Measurements from ENCODE around the gene FKBP14. TPM values are rescaled to one million over a fixed set of nuclear protein-coding genes. Genes with fewer than 3 reads are reported as not detected.
A peak's percentile ranks its signal among the peaks of the same experiment; 100 is the strongest.

The FKBP14 gene
- total and polyA plus RNA-seq, 9 of the 15 experiments (the other 6 are each of a cell fraction or from before 2014, with no cell fraction given) = 5.3 to 27.9 (median 14.3) TPM

- no peak for TF ChIP-seq ZNF780A (CRISPR knock-in tag; IDR thresholded peaks at IDR 0.05)
- peak; percentile 96 for TF ChIP-seq NRF1 (conservative IDR thresholded peaks at IDR 0.05 in 1 of 2, IDR thresholded peaks at IDR 0.05 in 1 of 2)
- no peak for TF ChIP-seq TCF3 (CRISPR knock-in tag; IDR thresholded peaks at IDR 0.05)
- no peak for TF ChIP-seq ZNF511 (CRISPR knock-in tag; IDR thresholded peaks at IDR 0.05)
- peak; percentile 92 for TF ChIP-seq CTBP1 (IDR thresholded peaks at IDR 0.05; ENCODE audit: borderline replicate concordance)
- TF ChIP-seq ZFP1 (CRISPR knock-in tag; IDR thresholded peaks at IDR 0.05) = no peak
- no peak for TF ChIP-seq ZC3H11A (IDR thresholded peaks at IDR 0.05; ENCODE audit: low read depth, low read length)
- peak in 1 of 2 experiments; percentile 54; a peak in 1 of 4 replicates for TF ChIP-seq RCOR1 (IDR thresholded peaks at IDR 0.05; ENCODE audit: borderline replicate concordance in 1 of 2, low read depth in 2 of 2, low read length in 2 of 2)
- TF ChIP-seq, protein P1, sequence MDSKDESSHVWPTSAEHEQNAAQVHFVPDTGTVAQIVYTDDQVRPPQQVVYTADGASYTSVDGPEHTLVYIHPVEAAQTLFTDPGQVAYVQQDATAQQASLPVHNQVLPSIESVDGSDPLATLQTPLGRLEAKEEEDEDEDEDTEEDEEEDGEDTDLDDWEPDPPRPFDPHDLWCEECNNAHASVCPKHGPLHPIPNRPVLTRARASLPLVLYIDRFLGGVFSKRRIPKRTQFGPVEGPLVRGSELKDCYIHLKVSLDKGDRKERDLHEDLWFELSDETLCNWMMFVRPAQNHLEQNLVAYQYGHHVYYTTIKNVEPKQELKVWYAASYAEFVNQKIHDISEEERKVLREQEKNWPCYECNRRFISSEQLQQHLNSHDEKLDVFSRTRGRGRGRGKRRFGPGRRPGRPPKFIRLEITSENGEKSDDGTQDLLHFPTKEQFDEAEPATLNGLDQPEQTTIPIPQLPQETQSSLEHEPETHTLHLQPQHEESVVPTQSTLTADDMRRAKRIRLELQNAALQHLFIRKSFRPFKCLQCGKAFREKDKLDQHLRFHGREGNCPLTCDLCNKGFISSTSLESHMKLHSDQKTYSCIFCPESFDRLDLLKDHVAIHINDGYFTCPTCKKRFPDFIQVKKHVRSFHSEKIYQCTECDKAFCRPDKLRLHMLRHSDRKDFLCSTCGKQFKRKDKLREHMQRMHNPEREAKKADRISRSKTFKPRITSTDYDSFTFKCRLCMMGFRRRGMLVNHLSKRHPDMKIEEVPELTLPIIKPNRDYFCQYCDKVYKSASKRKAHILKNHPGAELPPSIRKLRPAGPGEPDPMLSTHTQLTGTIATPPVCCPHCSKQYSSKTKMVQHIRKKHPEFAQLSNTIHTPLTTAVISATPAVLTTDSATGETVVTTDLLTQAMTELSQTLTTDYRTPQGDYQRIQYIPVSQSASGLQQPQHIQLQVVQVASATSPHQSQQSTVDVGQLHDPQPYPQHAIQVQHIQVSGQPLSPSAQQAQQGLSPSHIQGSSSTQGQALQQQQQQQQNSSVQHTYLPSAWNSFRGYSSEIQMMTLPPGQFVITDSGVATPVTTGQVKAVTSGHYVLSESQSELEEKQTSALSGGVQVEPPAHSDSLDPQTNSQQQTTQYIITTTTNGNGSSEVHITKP (IDR thresholded peaks at IDR 0.05; ENCODE audit: partially characterized antibody) = peak; percentile 63
- no peak for TF ChIP-seq ZBTB7A (IDR thresholded peaks at IDR 0.05; ENCODE audit: borderline replicate concordance, control insufficient read depth, low read depth, low read length)
- peak; percentile 80 for TF ChIP-seq RNF2 (IDR thresholded peaks at IDR 0.05)
- peak; percentile 43; the same call in 1 of the 2 replicates for TF ChIP-seq ZNF274 (IDR thresholded peaks at IDR 0.05; ENCODE audit: borderline replicate concordance, low read depth, low read length)
- no peak for TF ChIP-seq POLR2B (IDR thresholded peaks at IDR 0.05; ENCODE audit: low read depth, partially characterized antibody)
- peak; percentile 47 for TF ChIP-seq HMGN3 (IDR thresholded peaks at IDR 0.05; ENCODE audit: borderline replicate concordance, extremely low read depth, insufficient read length, low read depth, low read length)
- 0 out of 2 replicates have a peak, but pooled peaks have one; percentile 8 for TF ChIP-seq SAFB (IDR thresholded peaks at IDR 0.05; ENCODE audit: borderline replicate concordance, low read depth, low read length)
- peak; percentile 87 for TF ChIP-seq FIP1L1 (IDR thresholded peaks at IDR 0.05; ENCODE audit: low read depth, low read length, poor library complexity, severe bottlenecking)
- peak; percentile 67; the same call in 1 of the 2 replicates for TF ChIP-seq L3MBTL2 (IDR thresholded peaks at IDR 0.05)
- TF ChIP-seq ZZZ3 (IDR thresholded peaks at IDR 0.05) = no peak
- peak; percentile 75; the same call in 1 of the 2 replicates for TF ChIP-seq CBX1 (IDR thresholded peaks at IDR 0.05; ENCODE audit: low read depth)
- TF ChIP-seq CCNT2 (IDR thresholded peaks at IDR 0.05; ENCODE audit: borderline replicate concordance, extremely low read depth, insufficient read length, low read depth, low read length) = peak; percentile 80
- TF ChIP-seq MLX (CRISPR knock-in tag; conservative IDR thresholded peaks at IDR 0.05) = no peak
- 0 out of 2 replicates have a peak, but pooled peaks have one; percentile 18 for TF ChIP-seq MAX (CRISPR knock-in tag; IDR thresholded peaks at IDR 0.05)
- no peak for TF ChIP-seq ZFPM2 (CRISPR knock-in tag; IDR thresholded peaks at IDR 0.05)
- peak; percentile 98 for TF ChIP-seq HNRNPLL (IDR thresholded peaks at IDR 0.05; ENCODE audit: low read depth, low read length, poor library complexity, severe bottlenecking)
These were observed 1.8 kb upstream of the FKBP14 start, which contains the start of gene PLEKHA8 (continued) for GRCh38 chr7:30028216-30028748.
